Activated T-helper 9 cell treated with anti-CD3 and anti-CD28 coated beads, Interleukin-2, amount 50 U/mL, for 16 hours (primary cell): Measurements from ENCODE around the gene MIAT.
"Not testable (repeated sequence)": the region's sequence is repeated elsewhere in the genome, so short reads cannot be mapped to it uniquely, and the experiment has no call there.

Experiments
- DNase-seq: peaks from one replicate; pipeline ENCODE4 v3.0.0-alpha.2; 2020; ENCODE audit warnings: low read depth

Gene MIAT

GRCh38 chr22:26700462-26700861, 43.1 kb downstream of the MIAT start:
- no peak for DNase-seq

- DNase-seq = no peak
Measured at GRCh38 chr22:26700886-26701285, 43.5 kb downstream of the MIAT start.

DNA sequence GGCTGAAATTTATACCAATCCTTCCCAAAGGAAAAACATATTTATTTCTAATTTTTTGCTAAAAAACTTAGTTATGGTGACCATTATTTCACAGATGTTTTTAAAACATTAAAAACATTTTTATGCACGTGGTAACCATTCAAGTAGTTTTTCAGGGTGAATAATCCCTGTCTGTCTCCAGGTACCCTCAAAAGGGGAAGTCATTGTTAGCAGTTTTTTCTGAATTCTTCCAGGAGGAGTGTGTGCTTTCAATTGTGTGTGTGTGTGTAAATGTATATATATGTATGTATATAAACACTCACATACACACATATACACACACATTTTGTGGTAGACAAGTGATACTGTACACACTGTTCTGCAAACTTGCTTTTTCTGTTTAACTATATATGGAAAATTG, 43.9 kb downstream of the MIAT start:
- DNase-seq = no peak

DNA sequence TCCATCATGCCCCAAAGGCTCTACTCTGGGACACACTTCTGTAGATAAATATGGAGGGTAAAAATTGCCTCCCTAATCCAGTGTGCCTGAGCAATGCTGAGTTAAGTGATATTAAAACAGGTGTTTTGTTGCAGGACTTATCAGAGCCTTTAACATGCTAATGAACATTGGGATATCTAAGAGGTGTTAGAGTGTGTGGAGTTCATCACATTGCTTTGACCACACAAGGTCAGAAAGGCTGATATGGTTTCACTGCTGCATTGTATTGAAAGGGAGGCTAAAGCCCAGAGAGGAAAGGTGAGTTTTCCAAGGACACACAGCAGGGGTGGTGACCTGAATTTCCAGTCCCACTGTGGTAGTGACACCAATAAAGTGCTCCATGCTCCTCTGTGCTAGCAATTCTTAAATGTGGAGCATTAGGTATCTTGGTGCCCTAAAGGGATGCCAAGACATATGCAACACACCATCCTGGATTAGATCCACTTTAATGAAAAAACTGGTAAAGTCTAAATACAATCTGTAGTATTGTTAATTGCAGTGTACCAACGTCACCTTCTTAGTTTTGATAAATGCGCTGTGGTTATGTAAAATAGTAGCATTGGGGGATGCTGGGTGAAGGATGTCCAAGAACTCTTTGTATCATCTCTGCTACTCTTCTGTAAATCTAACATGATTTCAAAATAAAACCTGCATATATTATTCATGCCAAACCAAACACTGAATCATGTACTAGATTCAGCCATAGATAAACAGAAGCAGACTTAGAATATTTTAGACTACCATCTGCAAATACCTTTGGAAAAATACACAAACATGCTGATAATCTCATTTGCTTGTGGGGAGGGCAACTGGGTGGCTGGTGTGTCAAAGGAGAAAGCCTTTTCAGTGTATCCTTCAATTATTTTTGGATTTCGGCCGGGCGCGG, 45.8 kb downstream of the MIAT start:
- no peak for DNase-seq

DNA sequence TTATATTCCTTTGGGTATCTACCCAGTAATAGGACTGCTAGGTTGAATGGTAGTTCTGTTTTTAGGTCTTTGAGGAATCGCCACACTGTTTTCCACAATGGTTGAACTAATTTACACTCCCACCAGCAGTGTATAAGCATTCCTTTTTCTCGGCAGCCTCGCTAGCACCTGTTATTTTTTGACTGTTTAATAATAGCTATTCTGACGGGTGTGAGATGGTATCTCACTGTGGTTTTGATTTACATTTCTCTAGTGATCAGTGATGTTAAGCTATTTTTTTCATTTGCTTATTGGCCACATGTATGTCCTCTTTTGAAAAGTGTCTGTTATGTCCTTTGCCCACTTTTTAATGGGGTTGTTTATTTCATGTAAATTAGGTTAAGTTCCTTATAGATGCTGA, 48.0 kb downstream of the MIAT start:
- not testable (repeated sequence) for DNase-seq

DNA sequence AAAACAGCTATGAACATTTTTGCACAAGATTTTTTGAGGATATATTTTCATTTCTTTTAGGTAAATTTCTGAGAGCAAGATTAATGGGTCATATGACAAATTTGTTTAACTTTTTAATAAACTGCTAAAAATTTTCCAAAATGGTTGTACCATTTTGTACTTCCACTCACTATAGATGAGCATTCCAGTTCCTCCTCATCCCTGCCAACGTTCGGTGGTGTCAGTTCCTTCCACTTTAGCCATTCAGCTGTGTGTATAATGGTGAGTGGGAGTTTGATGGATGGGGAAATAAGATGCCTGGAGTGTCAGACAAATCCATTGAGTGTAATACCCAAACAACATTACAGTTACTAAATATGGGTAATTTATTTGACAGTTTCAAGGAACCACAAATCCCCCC, 49.7 kb downstream of the MIAT start:
- DNase-seq = no peak

GRCh38 chr22:26707581-26707980, 50.2 kb downstream of the MIAT start:
- no peak for DNase-seq

GRCh38 chr22:26708256-26709009, 51.0 kb downstream of the MIAT start:
- DNase-seq = no peak

DNA sequence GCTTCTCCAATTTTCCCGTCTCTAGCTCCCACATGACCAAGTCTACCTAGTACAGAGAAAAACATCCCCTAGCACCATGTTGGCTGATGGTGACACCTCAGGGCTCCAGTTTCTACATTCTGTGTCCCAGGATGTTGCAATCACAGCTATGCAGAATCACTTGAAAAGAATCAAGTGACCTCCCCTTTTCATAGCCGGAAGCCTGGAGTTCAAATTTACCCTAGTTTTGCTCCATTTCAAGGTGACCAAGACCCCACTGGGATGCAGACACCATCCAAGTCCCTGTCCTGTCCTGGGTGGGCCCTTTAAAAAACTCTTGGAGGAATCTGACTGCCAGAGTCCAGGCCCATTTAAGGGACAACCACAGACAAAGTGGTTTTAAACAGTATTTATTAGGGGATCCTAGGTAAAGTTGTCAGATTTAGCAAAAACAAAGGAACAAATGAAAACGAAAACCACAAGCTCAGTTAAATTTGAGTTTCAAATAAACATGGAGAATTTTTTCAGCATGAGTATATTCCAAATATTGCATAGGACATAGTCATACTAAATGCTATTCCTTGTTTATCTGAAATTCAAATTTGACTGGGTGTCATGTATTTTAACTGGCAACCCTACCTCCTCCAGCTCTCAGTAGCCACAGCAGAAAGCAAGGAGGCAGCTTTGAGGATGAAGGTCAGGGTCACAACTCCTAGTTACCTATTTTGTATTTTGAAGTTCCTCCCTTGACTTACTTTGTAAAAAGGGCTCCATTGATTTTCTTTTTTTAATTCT, 52.4 kb downstream of the MIAT start:
- DNase-seq = no peak

DNA sequence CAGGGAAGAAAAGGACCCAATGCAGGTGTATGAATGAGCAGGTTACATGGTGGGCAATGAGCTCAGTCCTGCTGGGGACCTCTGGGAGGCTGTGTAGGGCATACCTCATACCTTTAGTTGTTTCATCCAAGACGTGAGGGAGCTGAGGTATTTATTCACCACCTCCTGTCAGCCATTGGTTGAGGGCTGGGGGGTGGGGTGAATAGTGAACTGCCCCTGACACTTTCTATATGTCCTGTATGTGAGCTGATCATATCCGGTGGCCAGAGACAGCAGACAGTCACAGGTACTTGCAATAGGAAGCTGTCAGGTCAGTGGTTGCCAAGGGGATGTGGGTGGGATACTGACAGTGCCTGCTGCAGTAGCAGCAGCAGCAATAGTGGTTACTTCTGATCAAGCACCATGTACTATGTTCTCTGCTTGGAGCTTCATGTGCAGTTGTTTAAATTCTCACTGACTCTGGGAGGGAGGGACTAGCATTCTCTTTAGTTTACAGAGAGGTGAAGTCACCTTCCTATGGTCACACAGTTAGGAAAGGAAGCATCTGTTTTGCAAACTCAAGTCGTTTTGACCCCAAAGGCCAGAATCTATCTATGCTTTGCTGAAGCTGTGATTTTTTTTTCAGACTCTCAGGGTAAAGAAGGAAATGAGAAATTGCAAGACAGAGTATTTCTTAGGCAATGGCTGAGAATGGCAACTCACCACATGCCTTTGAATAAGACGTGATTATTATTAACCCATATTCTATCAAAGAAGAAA, 54.0 kb downstream of the MIAT start:
- no peak for DNase-seq

DNA sequence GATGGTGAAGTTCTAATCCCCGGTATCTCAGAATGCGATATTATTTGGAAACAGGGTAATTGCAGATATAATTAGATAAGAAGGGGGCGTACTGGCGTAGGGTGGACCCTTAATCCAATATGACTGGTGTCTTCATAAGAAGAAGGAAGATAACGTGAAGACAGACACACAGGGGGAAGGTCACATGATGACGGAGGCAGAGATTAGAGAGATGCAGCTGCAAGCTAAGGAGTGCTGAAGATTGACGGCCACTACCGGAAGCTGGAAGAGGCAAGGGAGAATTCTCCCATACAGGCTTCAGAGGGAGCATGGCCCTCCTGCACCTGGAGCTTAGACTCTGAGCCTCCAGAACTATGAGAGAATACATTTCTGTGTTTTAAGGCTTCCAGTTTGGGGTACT, 54.8 kb downstream of the MIAT start:
- DNase-seq = no peak

DNA sequence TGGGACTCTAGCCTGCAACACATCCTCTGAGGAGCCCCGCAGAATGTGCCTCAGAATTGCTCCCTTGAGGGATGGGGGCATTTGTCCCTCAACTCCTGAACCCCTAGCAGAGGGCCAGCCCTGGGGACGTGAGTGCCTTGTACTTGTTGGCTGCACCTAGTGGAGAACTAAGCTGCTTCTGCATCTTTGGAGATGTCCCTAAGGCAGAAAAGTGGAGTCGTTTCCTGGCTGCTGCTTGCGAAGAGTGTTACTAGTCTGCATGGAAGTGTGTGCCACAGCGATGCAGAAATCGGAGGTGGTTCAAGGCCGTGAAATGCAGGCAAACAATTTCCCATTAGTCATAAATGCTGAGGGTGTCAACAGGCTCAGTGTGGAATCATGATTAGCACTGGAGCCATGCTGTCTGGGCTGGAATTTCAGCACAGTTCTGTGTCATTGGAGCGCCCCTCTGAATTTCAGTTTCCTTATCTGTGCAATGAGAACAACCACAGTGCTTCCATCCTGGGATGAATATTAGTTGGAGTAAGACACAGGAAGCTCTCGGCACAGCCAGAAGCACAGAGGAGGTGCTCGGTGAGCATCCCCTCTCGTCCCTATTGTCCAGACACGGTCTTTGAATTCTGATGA, 56.5 kb downstream of the MIAT start:
- no peak for DNase-seq

DNA sequence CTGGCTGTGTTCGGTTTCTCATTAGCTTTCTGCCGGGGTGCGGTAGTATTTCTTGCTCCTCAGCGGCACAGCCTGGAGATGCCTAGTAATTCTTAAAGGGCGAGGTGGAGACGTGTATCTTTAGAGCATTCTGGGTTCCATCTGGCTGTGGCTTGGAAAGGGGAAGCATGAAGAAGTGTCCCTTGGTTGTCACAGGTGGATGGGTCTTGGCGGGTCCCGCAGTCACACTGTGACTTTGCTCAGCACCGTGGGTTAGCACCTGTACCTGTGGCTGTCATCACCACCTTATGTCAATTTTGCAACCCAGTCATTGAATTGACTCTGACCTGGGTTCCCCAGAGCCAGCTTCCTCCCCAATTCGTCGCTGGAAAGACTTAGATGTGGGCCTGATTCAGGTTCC, 57.6 kb downstream of the MIAT start:
- no peak for DNase-seq

GRCh38 chr22:26715392-26715936, 58.1 kb downstream of the MIAT start:
- no peak for DNase-seq

GRCh38 chr22:26718488-26718887, 61.1 kb downstream of the MIAT start:
- no peak for DNase-seq

- no peak for DNase-seq
Measured at GRCh38 chr22:26718905-26719304, 61.5 kb downstream of the MIAT start.

DNA sequence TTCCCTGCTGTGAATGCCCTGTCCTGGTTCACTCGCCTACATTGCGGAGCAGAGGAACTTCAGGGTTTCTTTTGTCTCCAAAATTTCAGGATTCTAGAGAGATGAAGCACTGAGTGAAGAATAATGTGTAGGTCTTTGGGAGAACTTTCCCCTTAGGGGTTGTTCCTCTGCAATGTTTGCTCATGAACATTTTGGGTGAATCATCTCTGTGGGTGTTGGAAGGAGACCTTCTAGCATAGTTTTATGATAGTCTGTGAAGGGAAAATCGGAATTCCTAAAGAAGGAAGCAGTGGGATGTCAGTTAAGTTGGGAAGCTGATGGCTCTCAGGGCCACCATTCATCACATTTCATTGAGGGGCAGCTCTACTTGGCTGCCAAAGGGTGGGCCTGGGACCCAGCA, 64.8 kb downstream of the MIAT start:
- no peak for DNase-seq

DNA sequence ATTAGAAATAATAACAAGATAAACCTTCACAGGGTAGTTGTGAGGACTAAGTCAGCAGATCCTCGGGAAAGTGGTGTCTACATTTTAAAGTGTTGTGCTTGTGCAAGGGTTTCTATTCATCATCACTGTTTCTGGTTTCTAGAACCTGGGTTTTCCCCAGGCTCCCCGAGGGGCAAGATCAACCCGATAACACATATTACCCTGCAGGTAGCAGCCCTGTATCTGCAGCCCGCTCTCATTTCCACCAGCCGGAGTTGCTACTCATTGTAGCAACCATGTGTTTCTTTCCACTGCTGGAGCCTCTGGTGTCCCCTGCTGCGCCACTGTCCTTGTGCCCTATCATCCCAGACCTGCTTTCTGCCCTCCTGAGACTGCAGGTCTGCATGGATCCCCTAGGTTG, 67.0 kb downstream of the MIAT start:
- DNase-seq = no peak

GRCh38 chr22:26725012-26725676, 67.8 kb downstream of the MIAT start:
- DNase-seq = no peak
